OCI-LY1 (cell line): ENCODE results near the gene C19orf73.

Experiments used
- CTCF ChIP-seq: fragments of 200-600 bp; sonication (generic), shearing (Covaris generic); IDR thresholded peaks from 2 replicates; pipeline ENCODE4 v1.5.1; 2017; ENCODE audit warnings: mild to moderate bottlenecking, antibody characterized with exemption, low read length, moderate library complexity, mixed read lengths
- EZH2 ChIP-seq: fragments of 200-600 bp; sonication (generic), shearing (Covaris generic); IDR thresholded peaks from 2 replicates; pipeline ENCODE4 v1.8.0; 2017; ENCODE audit warnings: borderline replicate concordance, mixed run types, mild to moderate bottlenecking, antibody characterized with exemption, low read length, moderate library complexity, mixed read lengths

GRCh38 chr19:49148044-49148682 lies 29.2 kb upstream of the C19orf73 start:
- TF ChIP-seq CTCF, result no peak
- no peak for TF ChIP-seq EZH2
